ENCODE measurements around the gene MPZL1.

Gene MPZL1

DNA sequence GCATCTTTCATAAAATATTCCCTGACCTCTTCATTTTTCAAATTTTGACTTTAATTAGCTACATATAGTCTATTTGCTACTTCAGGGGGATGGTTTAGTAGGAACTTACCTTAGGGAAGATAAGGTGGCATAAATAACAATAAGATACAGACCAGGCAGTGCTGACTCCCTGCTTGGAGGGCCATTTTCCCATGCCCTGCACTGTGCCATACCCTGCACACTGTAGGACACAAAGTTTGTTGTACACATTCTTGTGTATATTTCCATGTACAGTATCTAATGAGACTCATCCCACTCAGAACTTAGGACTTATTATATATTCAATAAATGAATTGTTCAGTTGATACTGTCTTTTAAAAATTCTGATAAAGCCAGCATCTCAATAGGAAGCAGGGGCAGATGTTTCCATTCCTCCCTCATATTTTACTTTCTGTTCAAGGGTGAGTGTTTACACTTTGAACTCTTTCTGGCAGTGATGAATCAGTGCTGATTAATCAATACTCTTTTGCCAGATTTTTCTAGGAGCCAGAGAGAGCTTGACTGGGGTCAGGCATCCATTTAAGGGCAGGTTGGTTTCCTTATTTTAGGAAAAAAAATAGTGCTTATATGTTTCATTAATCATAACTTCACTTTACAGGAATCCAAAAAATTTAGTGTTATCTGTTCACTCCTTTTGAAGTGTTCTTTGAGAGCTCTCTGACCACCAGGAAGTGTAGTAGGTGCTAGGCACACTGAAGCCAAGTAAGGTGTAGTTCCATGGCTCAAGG lies 30.6 kb downstream of the MPZL1 start:
- DNase-seq, result no peak

DNA sequence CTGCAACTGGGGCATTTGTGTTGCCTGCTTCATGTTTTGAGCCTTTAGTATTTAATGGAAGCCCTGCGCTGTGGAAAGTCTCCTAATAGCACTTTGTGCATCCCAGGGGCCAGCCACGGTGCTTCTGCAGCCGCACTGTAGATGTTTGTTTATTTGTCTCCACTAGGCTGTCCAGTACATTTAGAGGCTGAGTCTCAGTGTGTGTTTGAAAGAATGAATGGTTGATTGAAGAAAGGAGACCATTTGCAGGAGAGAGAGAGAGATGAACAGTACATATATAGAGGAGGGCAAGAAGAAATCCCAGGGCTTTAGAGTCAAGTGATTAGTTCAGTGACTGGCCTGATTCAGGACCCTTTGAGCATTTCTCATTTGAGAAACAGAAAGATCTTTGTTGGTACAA lies 33.9 kb downstream of the MPZL1 start:
- no peak for DNase-seq

DNA sequence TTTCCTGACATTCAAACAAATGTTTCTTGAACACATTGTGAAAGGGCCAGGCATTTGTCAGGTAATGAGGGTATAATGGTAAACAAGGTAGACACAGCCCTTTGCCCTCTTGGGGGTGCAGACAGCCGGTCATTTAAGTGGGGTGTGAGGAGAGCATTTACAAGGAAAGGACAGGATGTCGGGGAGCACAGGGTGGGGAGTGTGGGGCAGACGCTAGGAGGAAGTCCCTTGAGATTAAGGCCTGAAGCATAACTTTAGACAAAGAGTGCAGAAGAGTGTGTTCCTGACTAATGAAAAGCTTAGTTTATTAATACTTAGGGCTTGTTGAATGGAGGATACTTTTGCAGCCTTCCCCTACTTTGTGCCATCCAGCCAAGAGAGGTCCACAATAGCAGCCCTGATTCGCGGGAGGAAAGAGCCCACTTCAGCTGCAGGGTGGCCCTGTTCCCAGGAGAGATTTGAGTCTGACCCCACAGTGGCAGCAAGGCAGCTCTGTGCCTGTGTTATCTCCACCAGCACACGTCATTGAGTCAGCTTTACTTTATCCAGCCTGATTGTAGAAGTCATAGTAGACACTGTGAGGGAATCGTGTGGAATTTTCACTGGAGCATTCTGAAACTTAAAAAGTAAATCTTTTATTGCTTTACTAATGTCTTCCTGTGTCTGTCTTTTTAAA lies 35.1 kb downstream of the MPZL1 start:
- no peak for DNase-seq

DNA sequence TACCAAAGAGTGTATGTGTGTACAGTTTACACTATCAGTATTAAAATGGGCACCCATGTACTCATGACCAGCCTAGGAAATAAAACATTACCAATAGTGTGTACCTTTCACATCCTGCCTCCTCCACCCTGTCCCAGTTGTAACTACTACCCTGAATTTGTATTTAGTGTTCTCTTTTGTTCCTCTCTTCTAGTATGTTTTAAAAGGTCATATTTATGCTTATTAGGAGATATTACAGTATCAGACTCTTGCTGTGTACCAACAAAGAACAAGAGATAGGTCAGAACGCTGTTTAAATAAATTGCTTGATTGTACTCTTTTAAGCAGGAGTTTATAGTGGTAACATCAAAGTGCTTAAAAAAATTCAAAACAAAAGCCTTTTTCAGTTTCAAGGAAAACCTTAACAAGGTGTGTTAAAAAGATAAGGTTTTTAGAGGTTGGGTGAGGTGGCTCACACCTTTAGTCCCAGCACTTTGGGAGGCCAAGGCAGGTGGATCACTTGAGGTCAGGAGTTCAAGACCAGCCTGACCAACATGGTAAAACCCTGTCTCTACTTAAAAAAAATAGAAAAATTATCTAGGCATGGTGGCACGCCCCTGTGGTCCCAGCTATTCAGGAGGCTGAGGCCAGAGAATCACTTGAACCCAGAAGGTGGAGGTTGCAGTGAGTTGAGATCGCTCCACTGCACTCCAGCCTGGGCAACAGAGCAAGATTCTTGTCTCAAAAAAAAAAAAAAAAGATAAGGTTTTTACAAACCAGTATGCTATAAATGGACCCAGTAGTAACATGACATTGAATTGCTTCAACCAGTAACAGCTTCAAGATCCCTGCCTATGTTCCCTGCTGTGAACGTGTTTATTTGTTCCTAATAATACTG lies 35.9 kb downstream of the MPZL1 start:
- DNase-seq, result no peak

DNA sequence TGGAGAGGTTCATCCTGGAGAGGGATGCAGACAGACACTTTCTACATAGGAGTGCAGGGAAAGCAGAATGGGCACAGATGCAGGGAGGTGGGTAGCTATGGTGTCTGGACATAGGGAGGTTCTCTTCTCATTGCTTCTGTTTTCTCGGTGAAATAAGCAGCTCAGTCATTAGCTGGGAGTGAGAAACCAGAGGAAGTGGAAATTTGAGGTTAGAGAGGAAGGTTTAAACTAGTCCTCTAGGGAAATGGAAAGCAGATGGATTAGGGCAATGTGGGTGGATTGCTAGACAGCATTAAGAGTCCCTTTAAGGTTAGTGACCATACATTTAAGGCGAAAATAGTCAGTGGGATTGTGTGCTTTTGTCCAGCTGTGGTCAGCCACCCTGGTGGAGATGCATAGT lies 39.6 kb downstream of the MPZL1 start:
- DNase-seq, result no peak

DNA sequence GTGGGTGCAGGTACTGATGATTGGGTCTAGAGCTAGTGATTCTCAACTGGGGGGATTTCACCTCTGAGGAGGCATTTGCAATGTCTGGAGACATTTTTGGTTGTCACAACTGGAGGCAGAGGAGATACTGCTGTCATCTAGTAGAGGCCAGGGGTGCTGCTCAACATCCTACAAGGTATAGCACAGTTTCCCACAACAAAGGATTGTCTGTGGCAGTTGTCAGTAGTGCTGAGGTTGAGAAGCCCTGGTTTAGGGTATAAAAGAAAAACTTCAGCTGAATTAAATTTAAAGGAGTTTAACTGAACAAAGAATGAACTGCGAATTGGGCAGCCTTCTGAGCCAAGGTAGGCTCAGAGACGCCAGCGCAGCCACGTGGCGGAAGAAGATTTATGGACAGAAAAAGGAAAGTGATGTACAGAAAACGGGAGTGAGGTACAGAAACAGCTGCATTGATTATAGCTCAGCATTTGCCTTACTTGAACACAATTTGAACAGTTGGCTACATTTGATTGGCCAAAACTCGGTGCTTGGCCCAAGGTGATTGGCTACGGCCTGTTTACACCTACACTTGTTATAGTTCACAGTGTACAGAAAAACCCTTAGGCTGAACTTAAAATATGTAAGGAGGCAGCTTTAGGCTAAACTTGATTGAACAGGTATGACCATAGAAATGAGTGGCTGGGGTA lies 40.4 kb downstream of the MPZL1 start:
- no peak for DNase-seq

DNA sequence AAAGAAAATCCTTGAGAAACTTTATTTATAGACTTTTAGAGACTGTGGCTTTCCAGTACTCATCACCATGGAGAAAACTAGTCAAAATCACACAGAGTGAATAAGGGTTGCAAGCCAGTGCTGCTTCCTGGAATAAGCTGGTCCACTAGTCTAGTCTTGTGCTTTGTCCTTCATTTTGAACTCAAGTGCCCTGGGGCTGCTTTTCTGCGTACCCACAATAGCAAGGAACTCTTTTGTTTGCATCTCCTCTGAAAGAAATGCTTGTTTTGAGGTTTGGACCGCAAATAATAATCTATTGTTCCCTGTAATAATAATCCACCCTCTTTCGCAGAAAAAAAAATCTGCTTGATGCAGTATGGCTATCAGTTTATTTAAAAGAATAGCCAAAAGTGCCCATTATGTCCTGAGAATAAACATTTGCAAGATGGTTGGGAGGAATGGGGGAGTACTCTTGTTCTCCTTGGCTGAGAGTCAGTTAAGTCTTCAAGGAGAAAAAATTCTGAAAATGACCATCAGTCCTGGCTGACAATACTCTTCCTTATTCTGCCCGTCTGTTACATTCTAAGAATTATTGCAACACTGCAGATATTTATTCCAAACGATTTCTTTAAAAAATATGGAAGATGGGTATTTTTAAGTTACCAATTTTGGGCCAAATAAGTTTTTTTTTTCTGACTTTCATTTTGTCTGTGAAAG lies 41.9 kb downstream of the MPZL1 start:
- DNase-seq, result no peak

DNA sequence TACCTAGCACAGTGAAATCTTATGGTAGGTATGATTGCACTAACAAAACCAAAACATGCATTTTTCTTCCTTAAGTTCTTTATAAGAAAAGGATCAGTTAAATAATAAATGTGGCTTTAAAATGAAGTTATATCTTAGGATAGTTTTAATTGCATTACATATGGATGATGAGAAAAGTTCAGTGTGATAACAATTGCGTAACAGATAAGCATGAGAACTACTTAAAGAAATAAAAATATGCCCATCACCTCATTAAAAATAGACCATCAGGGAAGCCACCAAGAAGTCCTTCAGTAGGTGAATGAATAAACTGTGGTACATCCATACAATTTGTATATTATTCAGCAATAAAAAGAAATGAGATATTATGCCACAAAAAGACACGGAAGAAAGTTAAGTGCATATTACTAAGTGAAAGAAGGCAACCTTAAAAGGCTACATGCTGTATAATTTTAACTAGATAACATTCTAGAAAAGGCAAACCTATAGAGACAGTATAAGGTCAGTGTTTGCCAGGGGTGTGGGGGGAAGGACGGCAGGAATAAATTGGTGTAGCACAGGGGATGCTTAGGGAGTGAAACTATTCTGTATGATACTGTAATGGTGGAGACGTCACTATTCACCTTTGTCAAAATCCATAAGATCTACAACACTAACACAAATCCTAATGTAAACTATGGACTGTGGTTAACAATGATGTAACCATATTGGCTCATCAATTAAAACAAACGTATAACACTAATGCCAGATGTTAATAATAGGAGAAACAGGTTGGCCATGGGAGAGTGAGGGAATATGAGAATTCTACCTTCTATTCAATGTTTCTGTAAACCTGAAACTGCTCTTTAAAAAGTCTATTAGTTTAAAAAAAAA lies 42.9 kb downstream of the MPZL1 start:
- no peak for DNase-seq

DNA sequence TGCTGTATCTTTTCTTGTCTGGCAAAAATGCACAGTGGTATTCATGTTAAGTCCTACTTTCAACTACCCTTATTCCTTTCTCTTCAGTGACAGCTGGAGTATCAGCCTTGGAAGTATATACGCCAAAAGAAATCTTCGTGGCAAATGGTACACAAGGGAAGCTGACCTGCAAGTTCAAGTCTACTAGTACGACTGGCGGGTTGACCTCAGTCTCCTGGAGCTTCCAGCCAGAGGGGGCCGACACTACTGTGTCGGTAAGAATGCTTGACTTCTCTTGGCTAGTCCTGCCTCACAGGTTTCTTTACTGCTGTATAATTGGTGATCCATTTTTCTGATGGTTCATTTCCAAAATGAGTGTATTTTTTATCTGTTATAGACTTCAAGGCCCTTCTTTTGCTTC lies 43.7 kb downstream of the MPZL1 start:
- DNase-seq, result no peak

DNA sequence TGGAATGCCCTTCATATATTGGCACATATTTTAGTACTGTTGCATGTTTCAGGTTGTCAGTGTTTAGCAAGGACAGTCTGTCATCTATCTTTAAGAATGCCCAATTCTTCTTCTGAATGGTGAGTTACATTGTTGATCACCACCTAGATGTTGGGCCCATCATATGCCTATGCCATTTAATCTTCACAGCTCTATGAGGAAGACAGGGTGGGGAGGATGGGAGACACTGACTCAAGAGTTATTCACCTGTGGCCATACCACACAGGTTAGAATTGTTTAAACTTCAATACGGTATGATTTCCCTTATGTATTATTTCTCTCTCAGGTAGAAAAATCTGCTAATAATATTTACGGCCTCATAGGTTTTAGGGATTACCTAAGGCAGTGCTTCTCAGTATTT lies 44.8 kb downstream of the MPZL1 start:
- no peak for DNase-seq

DNA sequence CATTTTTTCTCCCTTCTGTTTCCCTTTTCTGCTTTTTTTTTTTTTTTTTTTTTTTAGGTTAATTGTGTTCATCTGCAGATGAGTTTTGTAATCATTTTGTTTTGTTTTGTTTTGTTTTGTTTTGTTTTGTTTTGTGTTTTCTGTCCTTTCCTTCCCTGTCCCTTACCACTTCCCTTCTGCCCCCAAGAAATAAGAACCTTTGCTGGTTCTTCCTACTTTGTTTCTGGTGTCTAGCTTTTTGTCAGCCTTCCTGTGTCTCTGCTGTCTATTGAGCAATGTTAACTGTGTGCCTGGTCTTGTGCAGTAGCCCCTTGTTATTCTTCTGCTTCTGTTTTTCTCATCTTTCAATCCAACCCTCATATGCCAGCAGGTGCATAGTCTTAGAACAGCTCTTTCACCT lies 46.0 kb downstream of the MPZL1 start:
- DNase-seq, result no peak

DNA sequence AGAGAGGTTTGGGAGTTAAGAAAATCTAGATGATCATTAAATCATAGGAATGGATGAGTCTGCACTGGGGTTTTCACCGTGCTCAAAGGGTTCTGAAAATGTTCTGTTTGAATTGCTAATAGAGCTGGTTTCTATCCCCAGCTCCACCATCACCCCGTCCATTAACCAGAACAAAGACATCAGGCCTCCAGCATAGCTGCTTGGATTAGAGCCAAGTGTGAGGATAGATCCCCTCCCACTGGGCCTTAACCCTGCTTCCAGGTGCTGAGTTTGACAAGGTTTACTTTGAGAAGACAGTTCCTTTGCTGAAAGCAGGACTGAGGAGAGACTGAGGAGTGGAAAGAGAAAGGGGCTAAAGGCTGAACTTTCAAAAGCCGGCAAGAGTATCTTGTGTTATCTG lies 48.3 kb downstream of the MPZL1 start:
- DNase-seq, result no peak

DNA sequence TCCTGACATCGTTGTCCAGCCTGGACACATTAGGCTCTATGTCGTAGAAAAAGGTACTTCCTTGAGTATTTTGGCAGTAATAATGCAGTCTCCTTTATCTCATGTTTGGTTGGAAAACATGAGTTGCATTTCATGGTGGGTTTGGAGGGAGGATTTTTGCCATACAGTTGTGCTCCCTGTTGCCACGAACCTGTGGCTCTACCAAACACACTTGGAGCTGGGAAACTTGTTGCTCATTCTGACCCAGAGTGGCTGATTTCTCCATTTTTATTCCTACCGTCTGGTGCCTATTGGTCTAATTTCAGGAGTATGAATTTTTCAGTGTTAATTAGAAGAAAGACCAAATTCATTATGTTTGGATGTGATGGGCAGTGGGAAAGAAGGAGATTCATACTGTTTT lies 50.7 kb downstream of the MPZL1 start:
- DNase-seq, result no peak

DNA sequence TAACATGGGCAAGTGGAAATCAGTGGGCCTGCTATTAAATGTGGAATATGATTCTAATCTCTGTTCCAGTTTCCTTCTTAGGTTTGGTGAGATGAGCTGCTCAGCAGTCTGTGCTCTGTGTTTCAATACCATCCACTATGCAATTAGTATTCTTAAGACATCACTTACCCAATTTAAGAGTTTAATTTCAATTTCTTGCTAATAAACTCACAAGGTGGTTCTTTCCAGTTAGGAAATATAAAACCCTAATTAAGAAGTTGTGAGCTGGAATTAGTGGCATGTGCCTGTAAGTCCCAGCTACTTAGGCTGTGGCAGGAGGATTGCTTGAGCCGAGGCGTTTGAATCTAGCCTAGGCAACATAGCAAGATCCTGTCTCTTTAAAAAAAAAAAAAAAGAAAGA lies 51.7 kb downstream of the MPZL1 start:
- no peak for DNase-seq

DNA sequence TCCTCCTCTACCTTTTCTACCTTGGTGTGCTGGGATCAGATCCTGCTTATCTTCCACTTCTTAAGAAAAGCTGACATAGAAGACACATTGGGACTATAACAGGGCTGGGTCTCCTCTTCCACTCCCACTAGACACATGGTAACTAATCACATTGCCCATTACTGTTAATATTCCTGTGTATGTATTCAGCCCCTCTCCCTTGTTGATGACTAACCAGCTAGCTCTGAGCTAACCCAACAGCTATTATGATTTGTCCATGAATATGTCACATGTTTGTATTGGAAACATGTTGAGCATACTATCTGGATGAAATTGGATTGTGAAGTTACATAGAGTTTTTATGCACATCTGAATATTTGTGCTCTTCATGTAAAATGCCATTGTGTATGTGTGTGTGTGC lies 52.9 kb downstream of the MPZL1 start:
- no peak for DNase-seq

DNA sequence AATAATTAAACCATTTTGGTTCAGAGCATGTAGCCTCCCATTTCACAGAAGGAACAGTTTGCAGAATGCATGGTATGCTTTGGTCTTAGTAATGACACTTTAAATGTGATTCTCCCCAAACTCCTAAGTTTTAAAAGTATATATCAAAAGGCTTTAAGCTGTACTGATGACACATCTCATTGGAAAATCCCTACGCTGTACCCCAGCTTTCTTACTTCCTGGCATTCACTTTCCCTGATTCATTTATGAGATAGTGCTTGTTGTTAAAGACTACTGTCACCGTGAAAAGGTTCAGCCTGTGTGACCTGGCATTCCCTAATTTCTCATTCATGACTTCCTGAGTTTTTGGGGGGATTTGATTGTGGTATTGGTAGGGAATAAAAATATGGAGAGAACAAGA lies 53.4 kb downstream of the MPZL1 start:
- DNase-seq, result no peak

DNA sequence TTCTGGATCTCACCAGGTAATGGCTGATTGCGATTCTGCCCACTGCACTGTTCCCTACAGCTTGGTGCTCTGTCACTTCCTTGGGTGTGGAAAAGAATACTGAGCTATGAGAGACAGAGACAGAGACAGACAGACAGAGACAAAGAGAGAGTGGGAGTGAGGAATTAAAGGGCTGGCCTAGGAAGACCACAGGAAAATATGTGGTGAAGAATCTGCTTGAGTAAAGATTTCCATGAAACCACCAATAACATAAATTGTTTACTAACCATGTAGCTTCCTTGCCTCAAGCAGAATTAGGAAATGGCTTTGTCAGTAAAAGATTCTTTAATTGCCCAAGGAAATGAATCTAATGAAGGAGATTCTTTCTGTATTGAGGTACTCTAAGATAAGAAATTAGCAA lies 54.4 kb downstream of the MPZL1 start:
- no peak for DNase-seq

DNA sequence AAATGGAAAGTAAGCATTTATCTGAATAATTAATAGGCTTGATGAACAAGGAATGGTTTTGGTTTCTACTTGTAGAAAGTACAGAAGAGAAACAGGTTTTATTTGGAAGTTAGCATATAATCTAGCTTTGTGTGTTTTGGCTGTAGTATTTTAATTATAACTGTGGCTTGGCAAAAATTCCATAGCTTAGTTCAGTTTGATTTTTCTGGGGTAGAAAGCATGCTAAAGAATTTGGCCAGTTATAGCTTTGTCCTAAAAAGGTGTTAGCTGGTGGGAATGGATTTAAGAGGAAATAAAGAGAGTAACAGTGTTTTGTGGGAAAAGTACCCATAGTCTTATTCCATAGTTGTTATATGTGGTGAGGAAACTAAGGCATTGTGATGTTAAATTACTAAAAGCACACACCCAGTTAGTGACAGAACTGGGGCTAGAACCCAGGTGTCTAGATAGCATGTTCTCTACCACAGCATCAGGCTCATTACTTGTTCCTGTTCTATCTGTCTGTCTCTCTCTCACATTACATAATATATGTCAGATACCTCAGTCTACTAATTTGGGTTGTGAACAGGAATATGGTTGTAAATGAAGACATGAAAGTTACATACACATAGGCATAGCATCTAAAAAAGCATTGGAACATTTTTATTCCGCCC lies 55.0 kb downstream of the MPZL1 start:
- no peak for DNase-seq

DNA sequence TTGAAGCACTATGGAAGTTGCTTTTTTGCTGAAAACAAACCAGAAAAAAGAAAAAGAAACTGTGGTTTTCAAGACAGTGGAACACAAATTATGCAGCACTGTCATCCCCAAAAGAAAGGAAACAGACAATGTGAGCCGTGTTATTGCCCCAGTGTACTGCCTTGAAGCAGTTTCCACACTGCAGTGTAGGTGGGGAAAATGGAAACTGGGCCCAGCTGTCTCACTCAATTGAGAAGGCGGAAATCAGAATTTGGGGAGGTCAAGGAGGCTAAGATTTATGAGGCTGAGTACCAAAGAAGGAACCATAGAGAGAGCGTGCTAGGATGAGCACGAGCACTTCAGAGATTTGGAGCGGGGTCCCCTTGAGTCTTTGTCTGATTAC lies 55.5 kb downstream of the MPZL1 start:
- DNase-seq, result no peak

DNA sequence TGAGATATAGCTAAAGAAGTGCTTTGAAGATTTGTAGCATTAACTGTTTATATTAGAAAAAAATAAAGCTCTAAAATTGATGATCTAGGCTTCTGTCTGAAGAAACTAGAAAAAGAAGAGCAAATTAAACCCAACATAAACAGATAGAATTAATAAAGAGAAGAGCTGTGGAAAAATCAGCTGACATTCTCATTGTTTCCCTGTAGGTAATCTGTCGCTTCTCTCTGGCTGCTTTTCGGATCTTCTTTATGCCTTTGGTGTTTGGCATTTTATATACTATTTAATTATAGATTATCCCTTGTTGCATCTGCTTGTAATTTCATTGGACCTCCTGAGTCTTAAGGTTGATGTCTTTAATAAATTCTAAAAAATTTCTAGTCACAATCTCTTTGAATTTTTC lies 59.8 kb downstream of the MPZL1 start:
- no peak for DNase-seq

DNA sequence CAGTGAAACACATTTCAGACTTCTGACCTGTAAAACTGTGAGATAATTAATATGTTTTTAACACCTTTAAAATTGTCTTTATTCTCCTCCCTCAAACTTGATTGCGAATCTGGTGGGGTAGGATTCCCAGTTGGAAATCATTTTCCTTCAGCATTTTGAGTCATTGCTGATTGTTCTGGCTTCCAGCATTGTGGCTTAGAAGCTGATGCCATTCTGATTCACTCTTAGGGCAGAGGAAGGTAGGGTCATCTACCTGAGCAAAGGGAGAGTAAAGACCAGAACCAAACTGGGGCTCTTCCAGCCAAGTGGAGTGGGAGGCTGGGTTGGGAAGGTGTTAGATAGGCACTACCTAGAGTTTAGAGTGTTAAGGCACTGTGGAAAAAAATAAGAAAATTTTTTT lies 61.2 kb downstream of the MPZL1 start:
- no peak for DNase-seq
